H1 (cell line): Measurements from ENCODE around the gene RAD51B. TPM values are rescaled to one million over a fixed set of nuclear protein-coding genes. Genes with fewer than 3 reads are reported as not detected.

ENCODE experiments used
- CTCF ChIA-PET: fragments of 300-600 bp; sonication (Branson Sonifier 250); formaldehyde crosslinking; loops from one replicate; lab custom pipeline; 2021; ENCODE audit not compliant: partially characterized antibody; lab: Charles Lee
- POLR2A ChIA-PET: fragments of 300-600 bp; sonication (Branson Sonifier 250); formaldehyde crosslinking; loops from one replicate; lab custom pipeline; 2021; ENCODE audit warnings: inconsistent platforms; ENCODE audit not compliant: partially characterized antibody; lab: Charles Lee
- DNase-seq, 2 experiments: peaks; one replicate each; pipeline versions ENCODE4 v3.0.0 to v3.0.0-alpha.2; 2010 to 2022; ENCODE audit warnings: low spot score in 2 of 2, low read depth in 1 of 2, mixed read lengths in 1 of 2
- FAIRE-seq: peaks from 2 replicates; lab custom pipeline; 2011; peaks lifted over from hg19 to GRCh38; lab: Jason Lieb, UNC
- H2AFZ ChIP-seq: 2 replicates; pipeline ENCODE4 v1.8.1; 2012; ENCODE audit warnings: low read length, inconsistent platforms
- H2AK5ac ChIP-seq: 2 replicates; pipeline ENCODE4 v1.6.1; 2013; ENCODE audit warnings: low read depth, low read length
- H2BK120ac ChIP-seq: replicated peaks from 2 replicates; pipeline ENCODE3; 2013; ENCODE audit warnings: low read depth, low read length, inconsistent platforms
- H2BK12ac ChIP-seq: 2 replicates; pipeline ENCODE4 v1.6.1; 2013; ENCODE audit warnings: low read depth, low read length
- H2BK15ac ChIP-seq: 2 replicates; pipeline ENCODE4 v1.6.1; 2013; ENCODE audit warnings: low read length
- H2BK20ac ChIP-seq: 2 replicates; pipeline ENCODE4 v1.6.1; 2013; ENCODE audit warnings: low read length
- H2BK5ac ChIP-seq: 2 replicates; pipeline ENCODE4 v1.6.1; 2013; ENCODE audit warnings: low read depth, low read length
- H3K14ac ChIP-seq: 2 replicates; pipeline ENCODE4 v1.6.1; 2013; ENCODE audit warnings: inconsistent platforms; ENCODE audit not compliant: insufficient read length
- H3K18ac ChIP-seq: 2 replicates; pipeline ENCODE4 v1.6.1; 2013; ENCODE audit warnings: low read length; ENCODE audit errors: extremely low read depth
- H3K23ac ChIP-seq: 2 replicates; pipeline ENCODE4 v1.6.1; 2013; ENCODE audit warnings: inconsistent platforms; ENCODE audit not compliant: insufficient read length
- H3K23me2 ChIP-seq: 2 replicates; pipeline ENCODE4 v1.6.1; 2013; ENCODE audit warnings: low read depth, low read length
- H3K27ac ChIP-seq: 2 replicates; pipeline ENCODE4 v1.6.1; 2011; ENCODE audit warnings: low read depth, low read length, inconsistent platforms
- H3K27me3 ChIP-seq, 4 experiments: replicated peaks in 1 of 4; 1 replicate in 1 of 4; 2 replicates in 3 of 4; pipeline versions ENCODE4 v1.6.1 to v1.8.1; 2011 to 2013; ENCODE audit warnings: low read length in 3 of 4, mild to moderate bottlenecking in 3 of 4, inconsistent platforms in 2 of 4, mixed read lengths in 2 of 4, moderate library complexity in 1 of 4; ENCODE audit not compliant: control insufficient read depth in 3 of 4, insufficient read depth in 3 of 4; ENCODE audit errors: extremely low read depth in 1 of 4
- H3K36me3 ChIP-seq, 4 experiments: 2 replicates each; pipeline versions ENCODE4 v1.6.1 to v1.8.1; 2011 to 2013; ENCODE audit warnings: mild to moderate bottlenecking in 4 of 4, low read length in 3 of 4, moderate library complexity in 2 of 4, control low read depth in 1 of 4, inconsistent platforms in 1 of 4; ENCODE audit not compliant: insufficient read depth in 4 of 4, control insufficient read depth in 2 of 4
- H3K4ac ChIP-seq: replicated peaks from 2 replicates; pipeline ENCODE3; 2013; ENCODE audit warnings: low read length, low read depth, mixed read lengths, inconsistent platforms; ENCODE audit not compliant: insufficient read length
- H3K4me1 ChIP-seq, 4 experiments: replicated peaks in 1 of 4; 1 replicate in 1 of 4; 2 replicates in 3 of 4; pipeline versions ENCODE4 v1.6.1 to v1.8.1; 2011 to 2013; ENCODE audit warnings: low read length in 3 of 4, inconsistent platforms in 2 of 4, mixed read lengths in 1 of 4; ENCODE audit not compliant: insufficient read depth in 4 of 4, control insufficient read depth in 3 of 4
- H3K4me2 ChIP-seq, 2 experiments: 2 replicates each; pipeline versions ENCODE4 v1.6.1 to v1.8.1; 2011 to 2013; ENCODE audit warnings: low read depth in 2 of 2, low read length in 2 of 2, control low read depth in 1 of 2, inconsistent platforms in 1 of 2, mild to moderate bottlenecking in 1 of 2; ENCODE audit not compliant: insufficient read depth in 1 of 2
- H3K4me3 ChIP-seq, 4 experiments: fragments of 200-600, 300-600 bp in 1 of 4; sonication (generic), shearing (Covaris generic), sonication (Bioruptor Twin) in 1 of 4; 2 replicates each; pipeline versions ENCODE4 v1.5.1 to v1.8.1; 2011 to 2016; ENCODE audit warnings: low read length in 4 of 4, low read depth in 3 of 4, control low read depth in 2 of 4, inconsistent platforms in 2 of 4, mild to moderate bottlenecking in 2 of 4, mixed read lengths in 1 of 4, moderate library complexity in 1 of 4; ENCODE audit not compliant: insufficient read depth in 2 of 4; ENCODE audit errors: extremely low read depth in 1 of 4
- H3K56ac ChIP-seq: replicated peaks from 2 replicates; pipeline ENCODE3; 2013; ENCODE audit warnings: low read depth, mild to moderate bottlenecking, mixed read lengths, low read length, inconsistent platforms; ENCODE audit not compliant: insufficient read length
- H3K79me1 ChIP-seq: 2 replicates; pipeline ENCODE4 v1.6.1; 2013; ENCODE audit warnings: low read depth, low read length, control low read depth
- H3K79me2 ChIP-seq, 2 experiments: 2 replicates each; pipeline versions ENCODE4 v1.6.1 to v1.8.1; 2012 to 2013; ENCODE audit warnings: low read length in 2 of 2, mild to moderate bottlenecking in 2 of 2, inconsistent platforms in 1 of 2; ENCODE audit not compliant: insufficient read depth in 2 of 2, control insufficient read depth in 1 of 2
- H3K9ac ChIP-seq, 4 experiments: replicated peaks in 1 of 4; 1 replicate in 1 of 4; 2 replicates in 3 of 4; pipeline versions ENCODE4 v1.6.1 to v1.8.1; 2011 to 2013; ENCODE audit warnings: low read depth in 3 of 4, low read length in 3 of 4, control low read depth in 2 of 4, mild to moderate bottlenecking in 2 of 4, moderate library complexity in 2 of 4, inconsistent platforms in 1 of 4; ENCODE audit errors: extremely low read depth in 1 of 4
- H3K9me3 ChIP-seq, 2 experiments: 2 replicates each; pipeline versions ENCODE4 v1.6.1 to v1.8.1; 2012 to 2013; ENCODE audit warnings: mild to moderate bottlenecking in 2 of 2, moderate library complexity in 2 of 2, control low read depth in 1 of 2, inconsistent platforms in 1 of 2, low read depth in 1 of 2, low read length in 1 of 2, mixed read lengths in 1 of 2; ENCODE audit not compliant: insufficient read depth in 2 of 2
- H4K20me1 ChIP-seq, 2 experiments: replicated peaks in 1 of 2; 2 replicates each; pipeline versions ENCODE3 to v1.8.1; 2011 to 2013; ENCODE audit warnings: inconsistent platforms in 2 of 2, low read length in 2 of 2, mild to moderate bottlenecking in 1 of 2; ENCODE audit not compliant: insufficient read depth in 2 of 2, control insufficient read depth in 1 of 2
- H4K5ac ChIP-seq: 2 replicates; pipeline ENCODE4 v1.6.1; 2013; ENCODE audit warnings: low read length, low read depth, mixed read lengths, inconsistent platforms; ENCODE audit not compliant: insufficient read length
- H4K8ac ChIP-seq: 2 replicates; pipeline ENCODE4 v1.8.0; 2013; ENCODE audit warnings: mild to moderate bottlenecking, moderate library complexity, low read length, inconsistent platforms; ENCODE audit not compliant: insufficient read depth; ENCODE audit errors: extremely low read depth
- H4K91ac ChIP-seq: replicated peaks from 2 replicates; pipeline ENCODE3; 2013; ENCODE audit warnings: low read length, mixed read lengths, inconsistent platforms; ENCODE audit not compliant: insufficient read length
- BCL11A ChIP-seq, 2 experiments: IDR thresholded peaks; one replicate each; pipeline ENCODE4 v1.6.1; 2011; ENCODE audit warnings: low read depth in 2 of 2, low read length in 2 of 2, mild to moderate bottlenecking in 2 of 2
- CBX8 ChIP-seq: fragments of 300-800, 300-1000 bp; sonication (generic); IDR thresholded peaks from 2 replicates; pipeline ENCODE4 v1.7.1; 2016; ENCODE audit warnings: low read depth, low read length, borderline replicate concordance
- CTBP2 ChIP-seq: IDR thresholded peaks from 2 replicates; pipeline ENCODE4 v1.7.0; 2011; ENCODE audit warnings: borderline replicate concordance, mild to moderate bottlenecking, moderate library complexity, mixed read lengths, low read length; ENCODE audit not compliant: insufficient read depth, insufficient read length
- EGR1 ChIP-seq: IDR thresholded peaks from 2 replicates; pipeline ENCODE4 v1.6.1; 2011; ENCODE audit warnings: low read depth, low read length, borderline replicate concordance
- EP300 ChIP-seq, 2 experiments: IDR thresholded peaks; 1 replicate in 1 of 2; 2 replicates in 1 of 2; pipeline ENCODE4 v1.6.1; 2011 to 2012; ENCODE audit warnings: low read depth in 2 of 2, low read length in 2 of 2, mild to moderate bottlenecking in 2 of 2, borderline replicate concordance in 1 of 2, inconsistent platforms in 1 of 2, moderate library complexity in 1 of 2
- GABPA ChIP-seq: IDR thresholded peaks from 2 replicates; pipeline ENCODE4 v1.6.1; 2011; ENCODE audit warnings: mild to moderate bottlenecking, low read length, moderate library complexity, borderline replicate concordance; ENCODE audit not compliant: insufficient read depth
- HDAC2 ChIP-seq, 2 experiments: fragments of 300-600 bp in 1 of 2; sonication (generic) in 1 of 2; IDR thresholded peaks; 2 replicates each; pipeline ENCODE4 v1.6.1; 2011 to 2012; ENCODE audit warnings: low read depth in 2 of 2, low read length in 2 of 2, mild to moderate bottlenecking in 2 of 2, moderate library complexity in 2 of 2, borderline replicate concordance in 1 of 2, inconsistent platforms in 1 of 2
- JUN ChIP-seq: IDR thresholded peaks from 2 replicates; pipeline ENCODE4 v1.6.1; 2011; ENCODE audit warnings: low read depth, mild to moderate bottlenecking, improper control_type of control experiment, low read length
- POU5F1 ChIP-seq: IDR thresholded peaks from 2 replicates; pipeline ENCODE4 v1.6.1; 2011; ENCODE audit warnings: low read depth, mild to moderate bottlenecking, low read length, moderate library complexity
- RBBP5 ChIP-seq: IDR thresholded peaks from 2 replicates; pipeline ENCODE4 v1.7.1; 2012; ENCODE audit warnings: low read depth, mild to moderate bottlenecking, inconsistent platforms, low read length, moderate library complexity, borderline replicate concordance
- SP1 ChIP-seq: IDR thresholded peaks from 2 replicates; pipeline ENCODE4 v1.6.1; 2011; ENCODE audit warnings: low read depth, low read length
- SP2 ChIP-seq: IDR thresholded peaks from 2 replicates; pipeline ENCODE4 v1.6.1; 2012; ENCODE audit warnings: mild to moderate bottlenecking, low read length, inconsistent platforms
- TAF1 ChIP-seq: IDR thresholded peaks from 2 replicates; pipeline ENCODE4 v1.6.1; 2011; ENCODE audit warnings: mild to moderate bottlenecking, low read depth, low read length
- ZNF274 ChIP-seq: IDR thresholded peaks from 2 replicates; pipeline ENCODE4 v1.7.0; 2012; ENCODE audit warnings: low read length, borderline replicate concordance; ENCODE audit errors: extremely low read depth
- WGBS, 2 experiments: shearing (Covaris generic) in 1 of 2; methylation state at CpG; one replicate each; pipeline versions ENCODE4 v1.1.6 to v1.1.7; 2013 to 2015; ENCODE audit warnings: low lambda C conversion rate in 2 of 2, mixed read lengths in 2 of 2, inconsistent platforms in 1 of 2, low coverage in 1 of 2, missing lambda C conversion rate in 1 of 2; ENCODE audit not compliant: insufficient replicate concordance in 2 of 2, insufficient coverage in 1 of 2, insufficient read length in 1 of 2; ENCODE audit errors: extremely low coverage in 1 of 2, missing lambda C conversion rate in 1 of 2; 5-methylcytosine and 5-hydroxymethylcytosine counted together
- polyA plus RNA-seq, 7 experiments: library from polyadenylated mRNA; depleted of rRNA in 3 of 7; stranded (reverse) in 5 of 7; unstranded in 2 of 7; fragments of >200 nt in 5 of 7; fragments of 200-250 nt in 2 of 7; gene quantifications; 1 replicate in 5 of 7; 2 replicates in 1 of 7; 4 replicates in 1 of 7; pipeline versions ENCODE4 v1.2.1 to v1.2.3, GENCODE V29; 2011 to 2013; ENCODE audit warnings: missing spikeins in 2 of 7, mixed read lengths in 2 of 7
- total RNA-seq: library from RNA; stranded (reverse); fragmentation: NEBNext Ultra II Directional; extraction: Animal tissue kit (Norgen Biotek cat#: 25700); gene quantifications from 2 replicates; pipeline ENCODE4 v1.2.1, GENCODE V29; 2021

Gene RAD51B
- total and polyA plus RNA-seq, 2 of the 8 experiments (the other 6 are each of a cell fraction or from before 2014, with no cell fraction given): 3.9 to 14.9 TPM

- Histone ChIP-seq H4K8ac (no peak overlapping the region), H3K79me2 (no peaks in the 10 kb centered on the region)
- TF ChIP-seq TAF1 (no peak), EGR1 (no peak), SP1 (no peak), CBX8 (no peak), POU5F1 (no peak), BCL11A (IDR thresholded peaks at IDR 0.05; ENCODE audit: low read depth in 2 of 2, low read length in 2 of 2) (no peak), GABPA (no peak), CTBP2 (no peak), HDAC2 (IDR thresholded peaks at IDR 0.05; ENCODE audit: borderline replicate concordance in 1 of 2, low read depth in 2 of 2, low read length in 2 of 2) (no peak), EP300 (IDR thresholded peaks at IDR 0.05; ENCODE audit: borderline replicate concordance in 1 of 2, low read depth in 2 of 2, low read length in 2 of 2) (no peak), SP2 (no peak), ZNF274 (no peak), RBBP5 (no peak), JUN (no peak)
Measured at GRCh38 chr14:68154275-68154674, 334.7 kb downstream of the RAD51B start.

More at GRCh38 chr14:68154275-68154674, 334.7 kb downstream of the RAD51B start:
- no peaks in the 10 kb centered on the region for H3K27me3 ChIP-seq
- H2BK20ac ChIP-seq: no peak overlapping the region
- no peak overlapping the region for H2BK12ac ChIP-seq
- H3K18ac ChIP-seq: no peak overlapping the region
- H2AFZ ChIP-seq: no peak overlapping the region
- ChIA-PET CTCF (interaction anchor here (0.6 kb wide), 2 partner anchors 12 to 17 kb away, joined by 3 to 5 read pairs; no protein-coding TSS in a partner anchor), POLR2A (no interaction called here)
- H3K9me3 ChIP-seq: peaks cover 0 to 3% of the 10 kb centered on the region in 2 experiments; a peak in 1 of 4 replicates
- no peak overlapping the region for H3K4ac ChIP-seq
- H4K91ac ChIP-seq: no peak overlapping the region
- no peak overlapping the region for H2AK5ac ChIP-seq
- H3K4me1 ChIP-seq: no peaks in the 10 kb centered on the region
- no peak overlapping the region for H2BK5ac ChIP-seq
- H3K23me2 ChIP-seq: no peaks in the 10 kb centered on the region
- H3K4me3 ChIP-seq: no peak overlapping the region
- H2BK15ac ChIP-seq: no peak overlapping the region
- no peak overlapping the region for H3K14ac ChIP-seq
- no peak overlapping the region for H3K27ac ChIP-seq
- H2BK120ac ChIP-seq: no peak overlapping the region
- DNase-seq (no peak), FAIRE-seq (no peak)
- H3K23ac ChIP-seq: no peak overlapping the region
- 88% methylated on average over 2 of the region's 2 CpGs; no CpG with 5 or more reads in 1 of the 2 experiments for WGBS, 2 experiments
- no peak overlapping the region for H3K9ac ChIP-seq
- H3K4me2 ChIP-seq: no peak overlapping the region
- H3K79me1 ChIP-seq: no peaks in the 10 kb centered on the region
- no peaks in the 10 kb centered on the region for H4K20me1 ChIP-seq
- H4K5ac ChIP-seq: no peak overlapping the region
- no peaks in the 10 kb centered on the region for H3K36me3 ChIP-seq
- no peak overlapping the region for H3K56ac ChIP-seq
